ENCODE measurements around the gene DPH6.
"Not testable (repeated sequence)": the region's sequence is repeated elsewhere in the genome, so short reads cannot be mapped to it uniquely, and the experiment has no call there.

DPH6 gene

DNA sequence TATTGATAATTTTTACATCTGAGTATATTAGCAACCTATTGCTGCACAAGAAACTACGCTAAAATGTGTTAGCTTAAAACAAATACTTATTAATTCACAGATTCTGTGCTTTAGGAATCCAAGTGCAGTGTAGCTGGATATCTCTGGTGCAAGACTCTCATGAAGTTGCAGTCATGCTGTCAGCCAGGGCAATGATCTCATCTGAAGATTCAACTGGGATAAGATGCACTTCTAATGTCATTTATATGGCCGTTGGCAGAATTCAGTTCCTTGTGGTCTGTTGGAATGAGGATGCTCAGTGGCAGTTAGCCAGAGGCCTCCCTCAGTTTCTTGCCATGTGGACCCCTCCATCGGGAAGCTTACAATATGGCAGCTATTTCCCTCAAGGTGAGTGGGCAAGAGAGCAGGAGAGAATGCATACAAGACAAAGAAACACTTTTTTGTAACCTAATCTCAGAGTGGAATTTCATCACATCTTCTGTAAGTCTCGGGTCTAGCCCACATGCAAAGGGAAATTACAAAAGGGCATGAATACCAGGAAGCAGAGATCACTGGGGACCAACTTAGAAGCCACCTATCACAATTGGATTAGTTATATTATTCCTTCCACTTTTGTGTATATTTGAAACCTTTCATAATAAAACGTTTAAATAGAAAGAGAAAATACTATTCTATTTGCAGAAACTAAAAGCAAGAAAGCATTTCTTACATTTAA is 61.6 kb downstream of the DPH6 start:
- no peak for DNase-seq

DNA sequence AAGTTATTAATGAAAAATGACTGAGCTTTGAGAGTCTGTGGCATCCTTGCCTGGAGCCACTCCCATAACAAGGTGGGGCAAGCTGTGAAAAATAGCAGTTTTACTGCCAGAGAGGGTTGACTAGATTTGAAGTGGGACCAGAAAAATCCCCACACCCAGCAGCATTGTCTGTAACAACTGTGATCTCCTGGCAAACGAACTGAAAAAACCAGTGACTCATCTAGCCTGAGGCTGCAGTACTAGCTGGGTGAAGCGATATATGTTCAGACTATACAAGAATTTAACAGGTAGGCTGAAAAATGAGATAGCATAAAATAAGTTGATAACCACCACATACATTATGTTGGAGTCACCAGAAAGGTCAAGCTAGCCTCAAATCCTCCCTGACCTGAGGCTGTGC is 64.0 kb downstream of the DPH6 start:
- no peak for DNase-seq

- DNase-seq: no peak
Observed at GRCh38 chr15:35481064-35481463, 64.9 kb downstream of the DPH6 start.

DNA sequence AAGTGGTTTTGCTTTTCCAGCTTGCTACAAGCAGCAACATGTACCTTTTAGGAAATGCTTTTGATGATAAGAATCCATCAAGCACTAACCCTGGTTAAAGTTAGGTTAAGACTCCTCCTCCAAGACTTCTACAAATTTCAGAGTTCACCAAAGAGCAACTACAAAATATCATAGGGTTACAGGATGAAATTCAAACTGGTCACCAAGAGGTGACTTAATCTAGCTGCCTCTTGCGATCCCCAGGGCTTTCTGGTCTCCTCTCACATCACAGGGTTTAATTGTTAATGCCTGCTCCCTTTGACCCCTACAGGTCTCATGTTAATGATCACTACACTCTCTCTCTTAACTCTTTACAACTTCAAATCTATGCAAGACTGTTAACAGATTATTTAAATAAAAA is 66.5 kb downstream of the DPH6 start:
- DNase-seq: no peak

- no peak for DNase-seq
Observed at GRCh38 chr15:35477312-35478262, 68.4 kb downstream of the DPH6 start.

DNA sequence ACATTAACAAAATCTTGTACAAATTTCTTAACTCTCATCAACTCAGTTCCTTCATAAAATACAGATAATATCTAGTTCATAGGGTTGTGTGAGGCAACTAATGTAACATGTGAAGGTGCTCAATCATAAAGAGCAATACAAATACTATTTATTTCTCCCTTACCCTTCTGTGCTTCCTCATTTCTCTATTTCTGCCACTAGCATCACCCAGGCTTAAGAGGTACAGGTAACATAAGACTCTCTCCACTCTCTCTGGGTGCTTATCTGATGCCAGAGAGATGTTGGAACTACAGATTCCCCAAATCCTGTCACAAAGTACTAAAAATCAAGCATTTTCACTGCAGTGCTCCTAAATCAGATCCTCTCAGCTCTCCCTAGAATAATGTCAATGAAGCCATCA is 74.9 kb downstream of the DPH6 start:
- DNase-seq: no peak

DNA sequence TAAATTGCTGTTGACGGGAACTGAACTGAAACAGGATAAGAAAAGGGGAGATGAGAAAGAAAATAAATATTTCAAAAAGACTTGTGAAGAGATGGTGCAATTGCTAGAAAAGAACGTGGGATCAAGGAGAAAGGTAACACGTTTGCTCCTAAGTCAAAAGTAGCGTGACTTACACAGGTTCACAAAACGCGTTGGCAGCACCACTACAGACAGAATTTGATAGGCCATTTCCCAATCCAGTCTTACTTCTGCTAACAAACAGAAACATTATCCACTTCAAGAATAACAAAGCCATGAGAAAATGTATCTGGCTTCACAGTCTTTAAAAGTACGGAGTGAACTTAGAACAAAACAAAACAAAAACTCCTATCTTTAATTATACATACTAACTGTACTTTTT is 75.5 kb downstream of the DPH6 start:
- DNase-seq: no peak

GRCh38 chr15:35466476-35466875 is 79.5 kb downstream of the DPH6 start:
- no peak for DNase-seq

DNA sequence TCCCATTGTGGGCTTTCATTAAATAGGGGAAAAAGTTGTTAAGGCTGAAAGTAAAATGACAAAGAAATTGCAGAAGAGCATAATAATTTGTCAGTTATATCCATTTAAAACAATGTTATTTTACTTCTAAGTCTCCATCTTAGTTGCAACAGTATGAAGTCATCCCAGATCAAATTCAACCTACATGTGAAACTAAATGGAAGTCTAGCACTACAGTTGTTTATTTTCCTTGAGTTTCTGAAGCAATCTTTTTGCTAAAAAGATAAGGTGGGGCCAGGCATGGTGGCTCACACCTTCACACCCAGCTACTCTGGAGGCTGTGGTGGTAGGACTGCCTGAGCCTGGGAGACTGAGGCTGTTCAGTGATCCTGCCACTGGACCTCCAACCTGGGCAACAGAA is 80.2 kb downstream of the DPH6 start:
- no peak for DNase-seq

GRCh38 chr15:35460616-35461015 is 85.3 kb downstream of the DPH6 start:
- DNase-seq: no peak

- no peak for DNase-seq
Observed at GRCh38 chr15:35458176-35458856, 87.6 kb downstream of the DPH6 start.

DNA sequence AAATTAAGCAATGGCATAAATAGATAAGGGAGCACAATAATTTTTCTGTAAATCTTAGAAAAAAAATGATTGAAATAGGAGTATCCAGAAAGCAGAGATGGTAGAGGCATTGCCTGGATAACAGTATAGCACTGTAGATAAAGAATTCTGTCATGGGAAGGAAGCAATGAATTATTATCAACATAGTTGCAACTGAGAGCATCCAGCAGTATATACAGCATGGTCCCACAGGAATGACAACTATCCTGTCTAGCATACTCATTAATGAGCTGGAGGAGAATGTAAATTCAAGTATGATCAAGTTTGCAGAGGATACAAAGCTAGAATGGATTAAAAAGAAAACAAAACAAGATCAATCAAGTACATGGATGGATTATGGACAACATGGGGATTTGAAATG is 90.8 kb downstream of the DPH6 start:
- DNase-seq: no peak

DNA sequence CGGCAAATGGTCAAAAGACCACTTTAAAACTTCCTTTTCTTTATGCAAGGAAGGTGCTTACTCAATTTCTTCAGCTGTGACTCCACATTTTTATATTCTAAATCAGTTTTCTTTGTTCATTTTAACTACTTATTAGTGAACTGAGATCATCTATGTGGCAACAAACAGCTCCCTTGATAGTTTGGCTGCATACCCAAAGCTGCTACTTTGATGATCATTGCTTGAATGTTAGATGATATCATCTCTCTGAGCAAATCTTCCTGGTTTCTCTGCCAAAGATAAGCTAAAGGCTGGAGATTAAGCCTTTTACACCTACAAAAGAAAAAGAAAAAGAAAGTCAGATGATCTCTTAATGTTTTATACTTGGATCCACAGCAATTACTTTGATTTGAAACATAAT is 95.5 kb downstream of the DPH6 start:
- no peak for DNase-seq

DNA sequence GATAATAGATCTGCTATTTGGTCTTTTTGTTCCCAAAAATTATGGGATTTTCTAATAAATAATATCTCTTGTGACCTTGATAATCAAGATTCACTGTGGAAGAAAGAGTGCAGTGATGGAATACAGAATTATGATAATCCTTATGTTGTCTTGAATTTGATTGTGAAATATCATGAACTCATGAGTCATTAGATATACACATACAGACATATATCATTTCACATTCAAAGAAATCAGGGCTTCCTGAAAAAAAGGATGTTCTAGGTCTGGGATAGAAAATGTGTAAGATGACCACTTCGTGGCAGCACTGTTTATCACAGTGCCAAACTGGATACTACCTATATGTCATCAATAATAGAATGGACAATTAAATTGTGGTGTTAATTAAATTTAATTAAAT is 97.7 kb downstream of the DPH6 start:
- DNase-seq: no peak

DNA sequence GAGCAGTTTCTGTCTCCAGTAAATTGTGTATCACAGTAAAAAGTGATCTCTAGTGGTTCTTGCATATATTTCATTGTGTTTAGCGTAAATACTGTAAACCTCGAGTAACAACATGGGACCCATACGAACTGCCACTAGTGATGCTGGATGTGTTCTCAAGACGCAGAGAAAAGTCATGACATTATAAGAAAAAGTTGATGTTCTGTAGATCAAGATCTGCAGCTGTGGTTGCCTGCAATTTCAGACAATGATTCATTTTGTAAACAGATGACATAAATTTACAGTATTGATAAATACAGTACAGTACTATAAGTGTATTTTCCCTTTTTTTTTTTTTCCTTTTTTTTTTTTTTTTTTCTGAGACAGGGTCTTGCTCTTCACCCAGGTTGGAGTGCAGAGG is 100.1 kb downstream of the DPH6 start:
- no peak for DNase-seq

DNA sequence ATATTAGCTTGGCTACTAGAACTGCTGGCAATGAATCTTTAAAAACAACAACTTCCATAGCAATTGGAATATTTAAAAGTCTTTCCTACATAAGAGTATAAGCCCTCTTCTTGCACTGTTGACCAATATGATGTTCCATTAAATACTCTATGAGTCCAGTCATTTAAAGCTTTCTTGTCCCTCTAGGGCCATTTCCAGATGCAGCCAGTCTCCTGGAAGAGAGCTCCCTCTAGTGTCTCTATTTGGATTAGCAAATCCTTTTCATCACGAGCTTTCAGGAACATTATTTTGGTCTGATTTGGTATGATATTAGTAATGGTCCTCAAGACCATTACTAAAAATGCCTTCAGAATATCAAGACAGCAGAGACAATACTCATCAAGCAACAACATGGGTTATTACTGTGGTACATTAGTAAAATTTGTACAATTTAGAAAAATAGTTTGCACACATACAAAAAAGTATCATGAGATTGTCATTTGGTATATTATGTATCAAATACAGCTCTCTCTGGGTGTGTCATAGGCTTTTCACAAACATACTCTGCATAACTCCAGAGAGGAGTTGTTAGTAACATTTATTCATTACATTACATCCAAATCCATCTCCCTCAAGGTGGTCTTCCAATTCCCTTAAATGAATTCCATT is 101.3 kb downstream of the DPH6 start:
- no peak for DNase-seq

DNA sequence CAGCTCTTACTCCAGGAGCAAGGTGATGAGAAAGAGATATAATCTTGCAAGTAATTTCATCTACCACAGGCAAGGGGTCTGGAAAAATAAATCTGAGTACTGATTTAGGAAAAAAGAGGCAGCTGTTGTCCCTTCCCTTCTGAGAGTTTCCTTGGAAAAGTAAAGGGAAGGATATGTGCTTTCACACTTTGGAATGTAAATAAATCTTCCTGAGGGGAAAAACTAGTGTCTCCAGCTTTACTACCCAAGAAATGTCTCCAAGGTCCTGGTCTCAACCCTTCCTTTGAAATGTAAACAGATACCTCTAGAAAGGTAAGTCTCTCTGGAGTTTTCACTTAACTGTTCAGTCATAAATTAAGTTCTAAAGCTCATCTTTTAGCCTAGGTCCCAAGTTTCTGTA is 102.6 kb downstream of the DPH6 start:
- DNase-seq: no peak

DNA sequence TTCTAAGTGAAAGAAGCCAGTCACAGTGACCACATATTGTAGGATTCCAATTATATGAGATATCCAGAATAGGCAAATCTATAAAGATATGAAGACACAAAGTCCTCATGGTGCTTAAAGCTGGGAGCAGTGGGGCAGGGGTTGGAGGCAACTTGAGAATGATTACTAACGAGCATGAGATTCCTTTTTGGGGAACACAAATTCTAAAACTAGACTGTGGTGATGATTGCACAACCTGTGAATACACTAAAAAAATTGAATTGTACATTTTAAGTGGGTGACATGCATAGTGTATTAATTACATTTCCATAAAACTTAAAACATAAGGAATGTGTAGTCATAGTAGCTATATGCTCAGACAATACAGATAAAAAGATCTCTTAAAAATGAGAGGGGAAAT is 103.2 kb downstream of the DPH6 start:
- DNase-seq: no peak

- DNase-seq: not testable (repeated sequence)
Observed at GRCh38 chr15:35441279-35441678, 104.7 kb downstream of the DPH6 start.

GRCh38 chr15:35440265-35440664 is 105.7 kb downstream of the DPH6 start:
- DNase-seq: no peak

- no peak for DNase-seq
Observed at GRCh38 chr15:35439291-35439690, 106.7 kb downstream of the DPH6 start.

- no peak for DNase-seq
Observed at GRCh38 chr15:35437157-35437556, 108.8 kb downstream of the DPH6 start.

- no peak for DNase-seq
Observed at GRCh38 chr15:35436422-35436821, 109.5 kb downstream of the DPH6 start.
